Measurements from ENCODE around the gene EFCAB6.

DNA sequence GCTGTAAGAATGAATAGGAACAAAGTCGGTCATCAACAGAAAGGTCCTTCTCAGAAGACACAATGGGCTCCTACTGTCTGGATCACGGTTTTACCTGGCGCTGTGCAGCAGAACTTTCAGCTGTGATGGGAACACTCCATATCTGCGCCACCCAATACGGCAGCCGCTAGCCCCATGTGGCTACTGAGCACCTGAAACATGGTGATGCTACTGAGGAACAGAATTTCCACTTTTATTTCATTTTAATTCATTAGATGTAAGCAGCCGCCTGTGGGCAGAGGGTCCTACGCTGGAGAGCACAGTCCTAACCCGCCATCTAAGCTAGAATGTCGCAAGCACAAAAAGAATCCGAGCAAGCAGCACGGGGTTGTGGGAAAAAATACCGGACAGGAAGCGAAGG is 47.5 kb upstream of the EFCAB6 start:
- TF ChIP-seq, protein P1, sequence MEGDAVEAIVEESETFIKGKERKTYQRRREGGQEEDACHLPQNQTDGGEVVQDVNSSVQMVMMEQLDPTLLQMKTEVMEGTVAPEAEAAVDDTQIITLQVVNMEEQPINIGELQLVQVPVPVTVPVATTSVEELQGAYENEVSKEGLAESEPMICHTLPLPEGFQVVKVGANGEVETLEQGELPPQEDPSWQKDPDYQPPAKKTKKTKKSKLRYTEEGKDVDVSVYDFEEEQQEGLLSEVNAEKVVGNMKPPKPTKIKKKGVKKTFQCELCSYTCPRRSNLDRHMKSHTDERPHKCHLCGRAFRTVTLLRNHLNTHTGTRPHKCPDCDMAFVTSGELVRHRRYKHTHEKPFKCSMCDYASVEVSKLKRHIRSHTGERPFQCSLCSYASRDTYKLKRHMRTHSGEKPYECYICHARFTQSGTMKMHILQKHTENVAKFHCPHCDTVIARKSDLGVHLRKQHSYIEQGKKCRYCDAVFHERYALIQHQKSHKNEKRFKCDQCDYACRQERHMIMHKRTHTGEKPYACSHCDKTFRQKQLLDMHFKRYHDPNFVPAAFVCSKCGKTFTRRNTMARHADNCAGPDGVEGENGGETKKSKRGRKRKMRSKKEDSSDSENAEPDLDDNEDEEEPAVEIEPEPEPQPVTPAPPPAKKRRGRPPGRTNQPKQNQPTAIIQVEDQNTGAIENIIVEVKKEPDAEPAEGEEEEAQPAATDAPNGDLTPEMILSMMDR (IDR thresholded peaks at IDR 0.05) = no peak
- no peak for TF ChIP-seq POLR2AphosphoS5 (IDR thresholded peaks at IDR 0.05)

Data from transverse colon (tissue), 4 donors.